HPDE6-E6E7 (cell line): ENCODE results near the gene FTL.
A peak's percentile ranks its signal among the peaks of the same experiment; 100 is the strongest.

Experiments used
- DNase-seq: peaks from one replicate; pipeline ENCODE4 v3.0.0; 2011; ENCODE audit warnings: missing footprints; ENCODE audit errors: extremely low spot score

Gene FTL

GRCh38 chr19:48991873-48992580, 26.9 kb downstream of the FTL start:
- DNase-seq = peak; percentile 85

DNA sequence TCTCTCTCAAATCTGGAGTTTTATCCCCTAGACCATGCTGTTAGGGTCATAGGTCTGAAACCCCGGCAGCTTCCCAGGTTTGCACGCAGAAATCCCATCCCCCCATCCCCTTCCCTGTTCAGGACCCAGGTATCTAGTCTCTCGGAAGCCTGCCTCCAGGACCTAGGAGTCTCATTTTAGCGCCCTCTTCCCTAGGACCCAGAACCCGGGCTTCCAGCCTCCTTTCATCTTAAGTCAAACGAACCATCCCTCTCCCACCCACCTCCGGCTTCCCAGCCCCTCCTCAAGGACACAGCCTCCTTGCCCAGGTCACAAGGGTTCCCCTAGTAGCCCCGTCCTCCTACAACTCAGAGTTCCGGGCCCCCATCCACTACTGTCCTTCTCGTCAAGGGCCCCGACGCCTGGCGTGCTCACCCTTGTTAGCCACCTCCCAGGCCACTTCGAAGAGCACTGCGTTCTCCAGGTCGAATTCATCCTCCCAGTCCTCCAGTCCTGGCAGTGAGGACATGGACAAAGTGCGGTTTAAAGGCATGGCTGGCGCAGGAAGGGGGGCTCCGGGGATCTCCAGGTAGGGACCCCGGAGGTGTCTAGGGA, 27.6 kb downstream of the FTL start:
- DNase-seq = no peak

DNA sequence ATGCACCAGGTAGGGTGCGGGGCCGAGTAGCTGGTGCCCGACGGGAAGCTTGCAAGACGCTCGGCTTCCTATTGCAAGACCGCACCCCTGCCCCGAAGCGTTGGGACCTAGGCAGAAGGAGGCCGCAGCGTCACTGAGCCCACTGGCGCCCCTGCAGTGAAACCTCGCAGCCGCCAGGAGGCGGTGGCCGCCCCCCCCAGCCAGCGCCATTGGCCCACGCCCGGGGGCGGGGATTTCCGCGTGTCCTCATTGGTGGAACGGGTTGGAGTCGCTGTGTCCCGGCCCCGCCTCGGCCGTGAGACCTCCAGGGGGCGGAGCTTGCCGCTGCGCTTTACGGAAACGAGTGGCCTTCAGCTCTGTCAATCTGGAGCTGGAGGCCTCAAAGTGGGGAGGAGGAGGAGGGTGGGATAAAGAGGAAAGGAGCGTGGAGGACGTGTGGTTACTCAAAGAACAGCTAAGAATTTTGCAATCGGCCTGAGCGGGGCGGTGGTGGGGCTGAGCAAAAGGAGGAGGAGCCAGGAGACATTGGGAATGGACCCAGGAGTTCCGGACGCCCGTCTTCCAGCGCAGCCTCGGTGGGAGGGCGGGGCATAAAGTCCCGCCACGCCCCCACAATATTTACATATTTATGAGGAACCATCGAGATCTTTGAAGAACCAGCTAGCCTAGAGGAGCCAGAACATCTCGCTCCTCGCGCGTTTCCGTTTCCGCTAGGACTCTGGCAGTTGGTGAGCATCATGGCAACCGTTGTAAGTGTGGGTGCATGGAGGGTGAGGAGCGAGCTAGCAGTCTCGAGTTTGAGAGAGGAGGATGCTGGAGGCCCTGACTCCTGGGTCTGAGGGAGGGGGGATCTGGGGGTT, 28.3 kb downstream of the FTL start, which contains the start of the genes GYS1 and RUVBL2:
Gene GYS1, minus strand, starts transcription at position 135 of the 860 bp plus-strand sequence. CDS start 197 bp downstream, outside the sequence.
Gene RUVBL2, plus strand, starts transcription at position 713 of the 860 bp plus-strand sequence. Its CDS starts 25 bp downstream, at position 738.
- DNase-seq = peak; percentile 100

DNA sequence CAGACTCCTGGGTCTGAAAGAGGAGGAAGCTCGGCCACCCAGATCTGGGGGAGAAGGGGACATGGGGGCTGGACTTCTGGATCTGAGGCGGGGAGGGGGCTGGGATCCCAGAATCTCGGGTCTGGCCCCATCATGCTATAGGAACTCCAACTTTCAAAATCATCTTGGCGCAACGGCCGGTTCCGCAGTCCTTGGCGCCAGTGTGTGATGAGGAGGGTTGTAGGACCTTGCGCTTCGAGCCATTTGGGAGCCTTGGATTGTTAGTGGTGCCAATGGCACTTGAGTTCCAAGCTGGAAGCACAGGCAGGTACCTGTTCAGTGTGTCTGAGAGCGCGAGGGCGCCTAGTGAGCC, 28.9 kb downstream of the FTL start:
- no peak for DNase-seq

DNA sequence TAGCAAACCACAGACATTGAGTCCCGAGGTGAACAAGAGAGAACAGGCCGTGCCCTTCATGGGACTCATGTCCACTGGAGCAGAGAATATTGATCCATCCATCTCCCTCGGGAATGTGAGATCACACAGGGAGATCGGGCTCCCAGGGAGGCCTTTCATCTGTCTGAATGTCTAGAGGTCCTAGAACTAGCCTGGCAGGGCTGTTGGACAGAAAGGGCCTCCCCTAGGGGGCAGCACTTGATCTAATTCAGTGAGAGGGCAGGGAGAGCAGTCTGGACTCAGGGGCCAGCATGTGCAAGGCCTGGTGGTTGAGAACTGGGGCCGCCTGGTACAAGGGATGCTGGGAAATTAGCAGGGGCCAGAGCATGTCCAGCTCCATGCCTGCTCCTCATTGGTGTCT, 32.9 kb downstream of the FTL start:
- no peak for DNase-seq

DNA sequence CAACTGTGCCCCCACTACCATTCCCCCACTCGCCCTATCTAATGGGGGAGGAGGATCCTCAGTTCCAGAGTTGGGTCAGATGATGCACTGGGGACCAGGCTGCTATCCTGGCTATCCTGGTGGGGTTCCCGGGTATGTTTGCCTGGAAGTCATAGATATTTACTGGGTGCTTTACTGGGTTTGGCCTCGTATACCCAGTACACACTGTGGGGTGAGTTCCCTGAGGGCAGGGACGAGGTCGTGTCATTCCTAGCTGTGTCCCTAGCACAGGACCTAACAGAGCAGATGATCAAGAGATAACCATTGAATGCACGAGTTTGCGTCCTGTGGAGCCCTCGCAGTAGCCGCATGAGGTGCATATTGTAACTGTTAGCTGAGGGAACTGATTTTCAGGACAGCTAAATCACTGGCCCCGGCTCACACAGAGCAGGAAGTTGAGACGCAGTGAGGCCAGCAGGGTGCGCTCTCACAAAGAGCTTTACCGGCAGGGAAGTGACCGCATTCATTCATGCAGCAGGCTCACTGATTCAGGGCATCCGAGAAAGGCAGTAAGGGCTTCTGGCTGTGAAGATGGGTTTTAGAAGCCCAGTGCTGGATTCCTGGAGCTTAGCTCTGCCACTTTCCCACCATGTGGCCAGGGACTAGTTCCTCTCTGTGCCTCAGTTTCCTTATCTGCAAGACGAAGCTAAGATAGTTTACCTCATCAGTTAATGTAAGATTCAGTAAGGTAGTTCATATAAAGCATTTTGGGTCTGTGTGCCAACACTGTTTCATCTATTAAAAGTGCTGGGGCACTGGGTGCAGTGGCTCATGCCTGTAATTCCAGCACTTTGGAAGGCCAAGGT, 34.6 kb downstream of the FTL start:
- DNase-seq = no peak

DNA sequence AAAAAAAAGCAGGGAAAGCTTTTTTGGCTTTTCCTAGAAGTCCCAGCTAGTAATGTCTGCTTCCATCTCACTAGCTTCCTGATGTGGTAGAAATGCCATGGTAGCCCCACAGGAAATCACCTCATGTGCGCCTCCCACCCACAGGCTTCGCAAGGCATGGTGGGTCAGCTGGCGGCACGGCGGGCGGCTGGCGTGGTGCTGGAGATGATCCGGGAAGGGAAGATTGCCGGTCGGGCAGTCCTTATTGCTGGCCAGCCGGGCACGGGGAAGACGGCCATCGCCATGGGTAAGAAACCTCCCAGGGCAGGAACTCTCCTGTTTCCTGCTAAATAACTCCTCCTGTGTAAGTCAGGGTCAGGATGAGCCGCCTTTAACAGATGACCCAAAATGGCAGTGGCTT, 39.0 kb downstream of the FTL start:
- DNase-seq = no peak

GRCh38 chr19:49004964-49005614, 40.0 kb downstream of the FTL start:
- DNase-seq = no peak

- no peak for DNase-seq
Observed at GRCh38 chr19:49006905-49007304, 41.8 kb downstream of the FTL start.

- no peak for DNase-seq
Observed at GRCh38 chr19:49009828-49010227, 44.7 kb downstream of the FTL start.

GRCh38 chr19:49010453-49010852, 45.3 kb downstream of the FTL start:
- DNase-seq = no peak

GRCh38 chr19:49011194-49011593, 46.1 kb downstream of the FTL start:
- no peak for DNase-seq

- DNase-seq = no peak
Observed at GRCh38 chr19:49014123-49014869, 49.2 kb downstream of the FTL start.

- DNase-seq = no peak
Observed at GRCh38 chr19:49014870-49015255, 49.8 kb downstream of the FTL start.

- DNase-seq = no peak
Observed at GRCh38 chr19:49016067-49016839, 51.1 kb downstream of the FTL start.
